Measurements from ENCODE around the gene SH3PXD2A.
"Not testable (repeated sequence)": the region's sequence is repeated elsewhere in the genome, so short reads cannot be mapped to it uniquely, and the experiment has no call there.

SH3PXD2A gene

GRCh38 chr10:103764296-103765088 lies 90.9 kb downstream of the SH3PXD2A start:
- no peak for DNase-seq

- DNase-seq, result no peak
Measured at GRCh38 chr10:103763374-103764202, 91.8 kb downstream of the SH3PXD2A start.

- no peak for DNase-seq
Measured at GRCh38 chr10:103762916-103763315, 92.5 kb downstream of the SH3PXD2A start.

GRCh38 chr10:103762162-103762561 lies 93.2 kb downstream of the SH3PXD2A start:
- DNase-seq, result no peak

GRCh38 chr10:103761075-103761920 lies 94.1 kb downstream of the SH3PXD2A start:
- no peak for DNase-seq

- DNase-seq, result not testable (repeated sequence)
Measured at GRCh38 chr10:103760233-103760632, 95.1 kb downstream of the SH3PXD2A start.

- peak; percentile 79 for DNase-seq
Measured at GRCh38 chr10:103759100-103759781, 96.1 kb downstream of the SH3PXD2A start.

GRCh38 chr10:103758294-103758681 lies 97.1 kb downstream of the SH3PXD2A start:
- peak; percentile 30 for DNase-seq

GRCh38 chr10:103757531-103758293 lies 97.7 kb downstream of the SH3PXD2A start:
- peak; percentile 65 for DNase-seq

GRCh38 chr10:103756277-103756869 lies 99.0 kb downstream of the SH3PXD2A start:
- DNase-seq, result no peak

GRCh38 chr10:103752680-103753248 lies 102.6 kb downstream of the SH3PXD2A start:
- DNase-seq, result no peak

GRCh38 chr10:103751667-103752290 lies 103.6 kb downstream of the SH3PXD2A start:
- no peak for DNase-seq

- no peak for DNase-seq
Measured at GRCh38 chr10:103750836-103751235, 104.5 kb downstream of the SH3PXD2A start.

GRCh38 chr10:103749779-103750178 lies 105.6 kb downstream of the SH3PXD2A start:
- DNase-seq, result no peak

- DNase-seq, result no peak
Measured at GRCh38 chr10:103748020-103748419, 107.4 kb downstream of the SH3PXD2A start.

GRCh38 chr10:103747193-103747865 lies 108.0 kb downstream of the SH3PXD2A start:
- DNase-seq, result no peak

- DNase-seq, result no peak
Measured at GRCh38 chr10:103746598-103746997, 108.8 kb downstream of the SH3PXD2A start.

- DNase-seq, result peak; percentile 13
Measured at GRCh38 chr10:103745341-103746247, 109.8 kb downstream of the SH3PXD2A start.

- DNase-seq, result no peak
Measured at GRCh38 chr10:103742824-103743223, 112.6 kb downstream of the SH3PXD2A start.
